Activated T-cell treated with anti-CD3 and anti-CD28 coated beads, Interleukin-2, amount 50 U/mL, for 1 hour (primary cell): ENCODE results near the gene ATP9A.
"Not testable (repeated sequence)": the region's sequence is repeated elsewhere in the genome, so short reads cannot be mapped to it uniquely, and the experiment has no call there.

Experiments
- DNase-seq: peaks from one replicate; pipeline ENCODE4 v3.0.0-alpha.2; 2020

Gene ATP9A

DNA sequence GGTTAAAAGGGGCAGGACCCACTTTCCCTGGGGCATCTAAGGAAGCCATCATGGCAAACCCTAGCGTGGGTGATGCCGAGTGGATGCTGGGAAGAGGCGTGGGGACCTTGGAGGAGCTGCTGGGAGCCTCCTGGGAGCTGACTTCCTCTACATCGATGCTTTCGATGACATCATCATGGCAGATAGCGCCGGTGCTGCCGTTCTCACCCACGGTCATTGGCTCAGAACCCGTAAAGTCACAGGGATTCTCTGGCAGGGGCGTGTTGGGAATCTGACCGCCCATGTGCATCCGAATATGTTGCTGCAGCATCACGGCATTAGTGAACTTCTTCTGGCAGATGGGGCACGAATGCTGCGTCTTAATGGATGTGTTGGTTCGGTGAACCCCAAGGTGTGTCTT is 22.1 kb upstream of the ATP9A start:
- no peak for DNase-seq

DNA sequence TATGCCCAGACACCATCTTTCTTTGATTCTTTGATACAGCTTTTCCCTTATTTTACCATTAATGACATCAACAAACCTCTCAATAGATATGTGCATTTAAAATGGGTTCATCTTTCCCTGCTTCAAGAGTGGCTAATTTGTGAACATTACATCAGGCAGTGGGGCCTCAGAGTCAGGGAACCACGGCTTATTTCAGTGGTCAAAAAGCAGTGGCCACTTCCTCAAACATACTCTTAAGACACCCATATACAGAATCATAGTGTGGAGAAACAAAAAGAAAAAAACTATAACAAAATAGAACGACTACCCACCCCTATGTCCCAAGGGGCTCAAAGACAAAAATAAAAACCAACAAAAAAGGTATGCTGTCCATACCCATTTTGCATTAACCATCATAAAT is 21.2 kb upstream of the ATP9A start:
- DNase-seq: no peak

DNA sequence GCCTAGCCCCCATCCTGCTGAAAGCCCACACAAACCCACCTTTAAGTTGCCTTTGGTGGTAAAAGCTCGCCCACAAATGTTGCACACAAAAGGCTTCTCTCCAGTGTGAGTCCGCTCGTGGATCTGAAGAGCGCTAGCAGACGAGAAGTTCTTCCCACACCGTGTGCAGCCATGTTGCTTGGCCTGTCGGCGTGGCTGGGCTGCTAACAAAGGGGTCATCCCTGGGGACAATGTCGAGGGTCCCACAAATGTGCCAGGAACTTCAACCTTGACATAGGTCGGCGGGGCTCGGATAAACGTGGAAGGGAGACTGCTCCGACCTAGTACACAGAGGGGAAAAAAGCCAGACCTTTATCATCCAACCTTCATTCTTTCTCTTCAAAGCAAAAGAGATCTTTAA is 20.6 kb upstream of the ATP9A start:
- no peak for DNase-seq

DNA sequence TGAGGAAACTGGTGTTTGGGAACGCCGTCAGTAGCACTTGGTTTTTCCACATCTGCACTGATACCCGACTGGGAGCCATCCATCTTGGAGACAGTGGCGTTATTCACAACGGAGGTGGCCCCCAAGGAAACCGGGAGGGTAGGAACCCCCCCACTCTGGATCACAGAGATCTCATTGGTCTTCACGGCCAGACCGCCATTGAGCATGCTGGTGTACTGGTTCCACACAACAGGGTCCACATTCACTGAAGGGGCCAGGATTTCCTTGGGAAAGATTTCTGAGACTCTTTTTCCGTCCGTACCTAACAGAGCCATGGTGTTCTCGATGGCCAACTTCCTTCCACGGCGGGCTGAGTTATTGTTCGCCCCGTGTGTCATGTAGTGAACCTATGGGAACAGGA is 16.1 kb upstream of the ATP9A start:
- no peak for DNase-seq

DNA sequence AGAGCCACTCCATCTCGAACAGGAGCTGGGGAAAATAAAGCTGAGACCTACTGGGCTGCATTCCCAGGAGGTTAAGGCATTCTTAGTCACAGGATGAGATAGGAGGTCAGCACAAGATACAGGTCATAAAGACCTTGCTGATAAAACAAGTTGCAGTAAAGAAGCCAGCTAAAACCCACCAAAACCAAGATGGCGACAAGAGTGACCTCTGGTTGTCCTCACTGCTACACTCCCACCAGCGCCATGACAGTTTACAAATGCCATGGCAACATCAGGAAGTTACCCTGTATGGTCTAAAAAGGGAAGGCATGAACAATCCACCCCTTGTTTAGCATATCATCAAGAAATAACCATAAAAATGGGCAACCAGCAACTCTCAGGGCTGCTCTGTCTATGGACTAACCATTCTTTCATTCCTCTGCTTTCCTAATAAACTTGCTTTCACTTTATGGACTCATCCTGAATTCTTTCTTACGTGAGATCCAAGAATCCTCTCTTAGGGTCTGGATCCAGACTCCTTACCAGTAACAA is 10.1 kb upstream of the ATP9A start:
- not testable (repeated sequence) for DNase-seq

DNA sequence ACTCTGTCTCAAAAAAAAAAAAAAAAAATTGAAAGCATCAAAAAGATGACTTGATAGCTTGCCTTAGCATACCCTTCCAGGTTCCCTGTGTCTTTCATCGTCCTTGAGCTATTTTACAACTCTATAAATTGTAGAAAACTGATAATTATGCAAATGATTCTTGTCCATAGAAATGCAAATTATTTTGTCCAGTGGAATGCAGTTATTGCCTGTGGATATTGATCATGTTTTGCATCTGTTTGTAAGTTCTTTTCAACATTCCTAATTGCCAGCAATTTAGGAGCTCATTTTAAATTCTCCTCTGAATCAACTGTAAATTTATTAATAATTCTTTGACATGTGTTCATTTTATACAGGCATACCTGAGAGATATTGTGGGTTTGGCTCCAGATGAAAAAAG is 7.1 kb upstream of the ATP9A start:
- DNase-seq: no peak

DNA sequence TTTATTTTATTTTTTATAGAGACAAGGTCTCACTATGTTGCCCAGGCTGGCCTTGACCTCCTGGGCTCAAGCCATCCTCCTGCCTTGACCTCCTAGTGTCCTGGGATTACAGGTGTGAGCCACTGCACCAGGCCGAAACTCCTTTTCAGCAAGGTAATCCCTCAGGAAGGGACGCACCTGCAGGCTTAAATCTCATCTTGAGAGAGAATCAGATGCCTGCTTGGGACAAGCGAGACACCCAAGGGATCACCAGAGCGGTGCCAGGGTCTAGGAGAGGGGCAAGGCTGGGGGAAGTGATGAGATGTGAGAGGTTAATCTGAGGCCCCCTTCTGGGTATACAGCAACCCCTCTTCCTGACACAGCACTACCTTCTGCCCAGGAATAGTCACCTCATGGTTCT is 4.0 kb upstream of the ATP9A start:
- no peak for DNase-seq

DNA sequence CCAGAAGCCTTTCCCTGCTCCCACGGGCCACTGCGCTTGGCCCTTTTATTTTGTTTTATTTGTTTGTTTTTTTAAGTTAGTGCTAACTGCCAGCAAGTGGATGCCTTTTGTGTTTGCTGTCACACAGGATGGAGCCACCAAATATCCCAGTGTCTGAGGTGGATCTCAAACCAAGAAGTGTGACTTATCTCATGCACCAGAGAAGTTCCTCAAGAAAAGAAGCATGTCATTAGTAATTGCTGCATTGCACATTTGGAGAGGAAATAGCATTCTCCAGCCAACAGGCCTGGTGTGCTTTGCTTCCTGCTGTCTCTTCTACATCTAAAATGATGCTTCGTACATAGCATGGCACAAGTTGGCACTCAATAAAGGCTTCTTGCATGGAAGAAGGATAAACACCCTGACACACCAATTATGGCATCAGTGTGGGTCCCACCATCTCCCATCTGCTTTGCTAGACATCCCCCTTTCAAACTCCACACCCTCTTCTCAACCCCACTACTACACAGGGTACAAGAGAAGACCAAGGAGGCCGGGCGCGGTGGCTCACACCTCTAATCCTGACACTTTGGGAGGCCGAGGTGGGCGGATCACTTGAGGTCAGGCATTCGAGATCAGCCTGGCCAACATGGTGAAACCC is 1.9 kb upstream of the ATP9A start:
- no peak for DNase-seq

DNA sequence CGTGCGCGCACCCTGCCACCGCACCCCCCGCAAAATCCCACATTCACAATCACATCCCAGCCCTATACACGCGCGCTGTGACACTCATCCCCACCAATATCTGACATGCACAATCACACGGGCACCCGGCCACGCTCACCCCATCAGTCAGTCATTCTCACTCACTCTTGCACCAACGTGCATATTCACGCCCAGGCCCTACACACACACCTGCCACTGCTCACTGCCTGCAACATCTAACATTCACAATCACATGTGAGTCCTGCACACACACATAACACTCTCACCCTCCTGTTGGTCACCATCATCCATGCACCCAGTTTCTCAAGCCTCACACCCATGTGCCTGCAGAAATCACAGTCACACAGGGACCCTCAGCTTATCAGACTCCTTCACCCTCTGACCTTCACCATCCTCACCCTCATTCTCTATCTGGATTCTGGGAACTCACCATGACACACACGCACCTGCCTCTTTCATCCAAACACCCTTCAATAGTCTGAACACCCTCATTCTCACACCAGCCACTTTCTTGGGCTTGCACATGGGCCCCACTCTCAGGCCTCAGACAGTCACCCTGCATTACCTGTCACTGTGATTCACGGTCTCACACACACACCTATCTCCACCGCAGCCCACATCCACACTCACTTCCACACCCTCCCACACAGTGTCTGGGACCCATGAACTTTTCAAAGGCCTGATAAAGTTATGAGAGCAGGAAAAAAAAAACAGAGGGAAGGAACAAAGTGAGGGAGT is 748 bp upstream of the ATP9A start:
- DNase-seq: no peak

DNA sequence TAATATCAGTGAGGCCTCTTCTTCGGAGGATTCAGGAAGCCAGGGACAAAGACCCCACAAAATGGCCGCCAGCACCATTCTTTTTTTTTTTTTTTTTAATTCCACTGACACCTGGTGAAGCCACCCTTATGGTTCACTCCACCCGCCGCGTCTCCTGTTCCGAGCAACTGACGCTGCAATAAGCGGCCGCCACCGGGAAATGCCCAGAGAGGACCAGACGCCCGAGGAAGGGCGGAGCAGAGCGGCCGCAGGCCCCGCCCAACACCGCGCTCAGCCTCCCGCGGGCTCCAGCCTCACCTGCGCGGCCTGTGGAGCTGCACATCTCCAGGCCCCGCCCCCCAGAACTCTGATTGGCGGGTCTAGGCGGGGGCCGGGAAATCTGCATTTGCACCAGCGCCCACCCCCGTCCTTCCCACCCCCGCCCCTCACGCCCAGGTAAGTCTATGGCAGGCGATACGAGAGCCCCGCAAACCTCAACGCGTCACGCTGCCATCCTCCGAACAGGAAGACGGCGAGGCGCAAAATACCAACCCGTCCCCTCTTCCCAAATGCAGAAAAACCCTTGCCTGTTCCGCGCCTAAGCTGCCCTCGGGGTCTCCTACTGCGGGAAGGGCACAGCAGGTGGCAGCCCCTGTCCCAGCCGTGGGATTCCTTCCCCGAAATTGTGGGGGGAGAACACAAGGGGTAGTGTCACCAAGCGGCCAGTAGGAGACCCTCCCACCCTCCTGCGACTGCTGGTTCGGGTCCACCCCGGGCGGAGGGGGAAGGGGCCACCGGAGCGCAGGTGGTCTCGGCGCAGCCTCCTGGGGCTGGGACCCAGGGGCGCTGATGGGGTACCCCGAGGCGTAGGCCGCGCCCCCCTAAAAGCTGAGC is 960 bp downstream of the ATP9A start:
- peak; percentile 31 for DNase-seq

DNA sequence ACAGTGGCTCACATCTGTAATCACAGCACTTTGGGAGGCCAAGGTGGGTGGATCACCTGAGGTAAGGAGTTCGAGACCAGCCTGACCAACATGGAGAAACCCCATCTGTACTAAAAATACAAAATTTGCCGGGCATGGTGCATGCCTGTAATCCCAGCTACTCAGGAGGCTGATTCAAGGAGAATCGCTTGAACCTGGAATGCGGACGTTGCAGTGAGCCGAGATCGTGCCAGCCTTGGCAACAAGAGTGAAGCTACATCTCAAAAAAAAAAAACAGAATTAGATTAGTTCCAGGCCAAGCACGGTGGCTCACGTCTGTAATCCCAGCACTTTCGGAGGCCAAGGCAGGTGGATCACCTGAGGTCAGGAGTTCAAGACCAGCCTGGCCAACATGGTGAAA is 2.8 kb downstream of the ATP9A start:
- not testable (repeated sequence) for DNase-seq

DNA sequence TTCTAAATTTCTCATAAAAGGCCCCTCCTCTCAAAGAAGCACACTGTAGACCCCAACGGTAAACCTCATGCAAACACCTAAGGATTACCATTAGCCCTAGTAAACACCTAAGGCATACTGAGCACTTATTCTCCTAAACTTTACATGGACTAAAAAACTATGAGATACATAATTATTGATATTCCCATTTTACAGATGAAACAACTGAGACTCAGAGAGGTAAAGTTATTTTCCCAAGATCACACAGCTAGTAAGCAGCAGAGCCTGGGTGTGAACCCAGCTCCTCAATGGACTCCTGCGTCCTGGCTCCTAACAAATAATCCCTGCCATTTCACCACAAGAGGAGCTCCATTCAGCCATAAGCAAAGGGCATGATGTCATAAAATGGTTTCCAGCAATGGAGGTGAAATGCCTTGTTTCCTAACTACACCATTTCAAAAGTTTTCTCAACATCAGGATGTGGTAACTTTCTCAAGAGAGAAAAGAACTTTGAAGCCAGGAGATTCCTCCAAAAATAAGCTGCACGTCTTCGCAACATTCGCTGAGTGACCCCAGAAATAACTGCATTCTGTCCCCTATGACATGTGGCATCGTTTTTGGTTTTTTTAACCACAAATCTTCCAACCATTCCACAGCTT is 4.1 kb downstream of the ATP9A start:
- no peak for DNase-seq

DNA sequence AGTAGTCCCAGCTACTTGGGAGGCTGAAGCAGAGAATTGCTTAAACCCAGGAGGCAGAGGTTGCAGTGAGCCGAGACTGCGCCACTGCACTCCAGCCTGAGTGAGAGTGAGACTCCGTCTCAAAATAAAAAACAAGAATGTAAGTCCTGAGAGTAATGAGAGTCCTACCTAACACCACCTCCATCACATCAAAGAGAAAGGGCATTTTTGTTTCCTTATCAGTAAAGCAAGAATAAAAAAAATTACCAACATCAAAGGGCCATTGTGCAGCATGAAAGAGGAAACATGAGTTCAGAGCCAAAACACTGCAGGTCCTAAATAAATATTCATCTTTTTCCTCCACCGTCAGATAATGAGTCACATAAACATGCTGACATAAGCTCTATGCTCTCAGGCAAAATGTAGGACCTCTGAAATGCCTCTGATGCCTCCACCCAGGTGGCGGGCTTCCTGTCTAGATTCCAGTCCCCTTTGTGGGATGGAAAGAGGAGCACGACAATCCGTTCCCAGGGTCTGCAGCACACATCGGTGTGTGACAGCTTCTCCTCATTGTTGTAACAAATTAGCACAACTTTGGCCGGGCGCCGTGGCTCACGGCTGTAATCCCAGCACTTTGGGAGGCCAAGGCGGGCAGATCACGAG is 7.2 kb downstream of the ATP9A start:
- DNase-seq: no peak

DNA sequence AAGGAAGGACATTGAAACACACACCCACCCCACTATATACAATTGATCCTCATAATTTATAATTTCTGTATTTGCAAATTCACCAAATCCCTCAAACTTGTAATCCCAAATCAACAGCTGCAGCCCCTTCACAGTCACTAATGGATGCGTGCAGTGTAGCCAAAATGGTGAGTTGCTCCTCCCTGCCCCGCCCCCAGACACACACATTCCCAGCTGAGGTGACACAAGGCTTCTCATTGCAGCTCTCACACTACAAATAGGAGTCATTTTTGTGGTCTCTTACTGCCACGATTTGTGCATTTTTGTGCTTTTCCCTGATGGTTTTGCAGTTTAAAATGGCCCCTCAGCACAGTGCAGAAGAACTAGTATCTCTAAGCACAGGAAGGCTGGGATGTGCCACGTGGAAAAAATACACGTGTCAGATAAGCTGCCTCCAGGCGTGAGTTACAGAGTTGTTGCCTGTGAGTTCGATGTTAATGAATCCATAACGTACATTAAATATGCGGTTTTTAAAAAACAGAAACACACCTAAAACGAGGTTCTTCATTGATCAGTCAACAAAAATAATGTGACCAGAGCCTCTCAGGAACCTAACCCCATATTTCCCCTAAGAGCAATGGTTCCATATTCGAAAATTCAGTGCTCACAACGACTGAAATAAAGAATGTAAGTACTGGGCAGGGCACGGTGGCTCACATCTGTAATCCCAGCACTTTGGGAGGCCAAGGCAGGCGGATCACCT is 8.2 kb downstream of the ATP9A start:
- no peak for DNase-seq

DNA sequence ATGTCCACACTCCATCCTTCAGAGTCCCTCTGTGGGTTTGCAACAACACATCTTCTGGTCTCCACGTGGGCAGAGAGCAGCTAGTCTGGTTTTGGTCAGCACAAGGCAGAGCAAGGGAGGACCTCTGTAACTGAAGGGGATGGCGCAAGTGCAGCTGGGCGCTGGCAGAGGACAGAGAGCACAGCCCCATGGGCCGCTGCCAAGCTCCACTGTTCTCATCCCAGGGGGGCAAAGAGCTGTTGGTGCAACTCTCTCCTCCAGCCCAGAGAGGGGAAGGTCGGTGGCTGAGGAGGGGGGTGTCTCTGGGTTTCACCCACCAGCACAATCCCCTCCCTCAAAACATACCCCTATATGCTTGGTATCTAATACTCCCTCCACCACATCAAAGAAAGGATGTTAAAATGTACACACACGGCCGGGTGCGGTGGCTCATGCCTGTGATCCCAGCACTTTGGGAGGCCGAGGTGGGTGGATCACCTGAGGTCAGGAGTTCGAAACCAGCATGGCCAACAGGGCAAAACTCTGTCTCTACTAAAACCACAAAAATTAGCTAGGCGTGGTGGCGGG is 9.1 kb downstream of the ATP9A start:
- DNase-seq: no peak

DNA sequence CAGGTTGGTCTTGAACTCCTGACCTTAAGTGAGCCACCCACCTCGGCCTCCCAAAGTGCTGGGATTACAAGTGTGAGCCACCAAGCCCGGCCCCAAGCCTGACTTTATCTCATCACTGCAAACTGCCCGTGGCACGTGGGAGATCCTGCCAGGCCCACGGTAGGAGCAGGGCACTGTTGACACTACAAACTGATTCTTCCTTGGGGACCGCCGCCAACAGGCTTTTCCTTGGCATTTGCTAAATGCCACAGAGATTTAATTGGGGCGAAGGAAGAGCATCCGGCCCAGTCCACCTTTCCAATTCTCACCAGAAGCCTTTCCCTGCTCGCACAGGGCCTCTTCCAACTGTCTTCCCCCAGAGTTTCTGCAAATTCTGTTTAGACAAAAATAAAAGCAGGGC is 11.0 kb downstream of the ATP9A start:
- DNase-seq: no peak

DNA sequence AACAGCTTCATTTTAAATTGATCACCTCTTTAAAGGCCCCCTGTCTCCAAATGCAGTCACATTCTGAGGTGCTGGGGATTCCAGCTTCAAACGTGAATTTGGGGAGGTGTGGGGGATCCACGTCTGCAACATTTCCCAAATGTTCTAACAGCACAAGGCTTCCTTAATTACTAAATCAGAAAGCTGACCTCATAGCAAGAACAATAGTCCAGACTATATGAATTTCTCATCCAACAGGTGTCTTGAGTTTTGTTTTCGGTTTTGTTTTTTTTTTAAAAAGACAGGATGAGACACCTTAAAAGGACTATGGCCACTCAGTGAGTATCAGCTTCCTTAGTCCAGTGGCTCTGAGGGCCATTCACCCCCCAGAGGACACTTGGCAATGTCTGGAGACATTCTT is 11.5 kb downstream of the ATP9A start:
- no peak for DNase-seq

DNA sequence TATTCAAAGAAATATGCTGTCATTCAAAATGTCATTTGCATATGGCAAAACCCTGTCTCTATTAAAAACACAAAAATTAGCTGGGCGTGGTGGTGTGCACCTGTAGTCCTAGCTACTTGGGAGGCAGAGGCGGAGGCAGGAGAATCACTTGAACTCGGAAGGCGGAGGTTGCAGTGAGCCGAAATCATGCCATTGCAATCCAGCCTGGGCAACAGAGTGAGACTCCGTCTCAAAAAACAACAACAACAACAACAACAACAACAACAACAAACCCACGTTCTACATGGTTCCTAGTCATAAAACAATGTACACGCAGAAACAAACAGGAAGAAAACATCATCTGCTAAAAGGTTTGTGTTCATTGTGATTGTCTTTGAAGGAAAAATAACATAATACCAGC is 15.0 kb downstream of the ATP9A start:
- not testable (repeated sequence) for DNase-seq

DNA sequence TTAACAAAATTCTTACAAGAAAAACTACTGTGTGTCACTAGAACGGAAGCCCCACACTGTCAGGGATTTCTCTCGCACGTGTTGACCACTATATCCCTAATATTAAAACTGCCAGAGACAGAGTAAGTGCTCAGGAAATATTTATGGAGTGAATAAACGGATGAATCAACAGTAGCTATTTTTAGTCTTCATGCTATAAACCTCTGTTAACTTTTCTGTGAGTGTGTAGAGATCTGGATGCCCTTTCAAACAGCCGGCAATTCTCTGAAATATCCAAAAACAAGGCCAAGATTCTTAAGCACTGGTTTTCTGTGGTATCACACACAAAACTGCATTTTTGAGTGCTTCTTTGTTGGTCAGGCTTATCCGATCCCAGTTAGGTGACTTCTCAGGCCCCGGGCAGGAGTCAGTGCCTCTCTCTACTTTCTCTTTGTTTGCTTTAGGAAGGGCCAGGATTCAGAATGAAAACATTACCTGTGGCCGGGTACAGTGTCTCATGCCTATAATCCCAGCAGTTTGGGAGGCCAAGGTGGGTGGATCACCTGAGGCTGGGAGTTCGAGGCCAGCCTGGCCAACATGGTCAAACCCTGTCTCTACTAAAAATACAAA is 15.7 kb downstream of the ATP9A start:
- no peak for DNase-seq

DNA sequence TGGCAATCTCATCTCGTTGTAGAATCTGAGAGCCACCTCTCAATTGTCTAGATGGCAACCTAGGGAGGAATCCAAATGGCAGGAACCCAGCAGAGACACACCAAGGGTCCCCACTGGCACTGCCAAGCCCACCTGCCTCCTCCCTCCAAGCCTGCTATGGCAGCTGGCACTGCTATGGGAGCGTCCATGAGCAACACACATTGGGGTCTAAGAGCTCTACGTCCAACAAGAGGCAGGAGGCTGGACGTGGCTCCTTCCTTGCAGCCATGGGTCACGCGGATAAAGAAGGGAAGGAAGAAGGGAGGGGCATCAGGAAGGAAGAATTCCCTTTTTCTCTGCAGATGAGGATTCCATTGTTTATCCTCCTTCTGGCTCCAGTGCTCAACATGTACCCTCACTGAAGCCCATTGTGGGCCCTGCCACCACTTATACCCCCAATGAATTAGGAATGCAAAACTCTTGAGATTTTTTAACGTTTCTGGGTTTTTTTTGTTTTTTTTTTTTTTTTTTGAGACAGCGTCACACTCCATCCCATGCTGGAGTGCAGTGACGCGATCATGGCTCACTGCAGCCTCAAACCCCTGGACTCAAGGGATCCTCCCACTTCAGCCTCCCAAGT is 17.3 kb downstream of the ATP9A start:
- no peak for DNase-seq
